Activated CD4-positive, alpha-beta T cell treated with anti-CD3 and anti-CD28 coated beads, Interleukin-10, Interleukin-2, amounts not matched to agents 100 ng/mL and 50 ng/mL, durations not matched to agents 16 hours and 8 hours (primary cell): Measurements from ENCODE around the gene ZNF141.
"Not testable (repeated sequence)": the region's sequence is repeated elsewhere in the genome, so short reads cannot be mapped to it uniquely, and the experiment has no call there.

Experiments
- DNase-seq: peaks from one replicate; pipeline ENCODE4 v3.0.0-alpha.2; 2020

ZNF141 gene

DNA sequence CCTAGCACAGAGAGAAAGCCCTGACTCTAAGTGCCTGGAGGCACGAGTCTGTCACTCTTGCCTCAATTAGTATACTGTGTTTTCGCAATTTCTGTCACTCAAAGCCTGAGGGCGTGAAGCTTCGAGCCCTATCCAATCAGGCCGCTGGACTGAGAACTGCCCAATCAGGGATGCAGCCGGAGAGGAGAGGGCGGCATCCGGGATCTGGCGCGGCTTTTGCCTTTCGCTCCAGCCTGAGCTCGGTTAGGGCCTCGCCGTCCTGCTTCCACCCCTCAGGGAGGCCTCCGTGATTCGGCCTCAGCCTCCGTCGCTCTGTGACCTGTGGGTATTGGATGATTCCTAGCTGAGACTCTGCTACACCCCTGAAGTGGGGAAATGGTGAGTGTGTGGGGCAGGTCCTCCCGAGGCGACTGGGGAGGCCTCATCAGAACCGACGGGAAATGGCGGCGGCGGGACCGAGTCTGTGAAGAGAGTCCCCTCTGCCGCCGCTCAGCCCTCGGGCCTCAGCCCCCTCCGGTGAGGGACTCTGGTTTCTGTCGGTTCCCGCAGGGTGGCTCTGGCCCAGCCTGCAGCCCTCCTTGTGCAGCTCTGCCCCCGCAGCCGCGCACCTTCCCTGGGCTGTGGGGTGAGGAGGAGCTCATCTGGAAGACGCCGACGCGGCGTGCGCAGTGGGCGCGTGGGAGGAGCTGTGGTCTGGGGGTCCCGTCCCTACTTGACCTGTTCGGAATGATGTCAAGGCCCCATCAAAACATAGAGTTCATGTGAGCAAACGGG, 48.5 kb downstream of the ZNF141 start:
- DNase-seq = no peak

DNA sequence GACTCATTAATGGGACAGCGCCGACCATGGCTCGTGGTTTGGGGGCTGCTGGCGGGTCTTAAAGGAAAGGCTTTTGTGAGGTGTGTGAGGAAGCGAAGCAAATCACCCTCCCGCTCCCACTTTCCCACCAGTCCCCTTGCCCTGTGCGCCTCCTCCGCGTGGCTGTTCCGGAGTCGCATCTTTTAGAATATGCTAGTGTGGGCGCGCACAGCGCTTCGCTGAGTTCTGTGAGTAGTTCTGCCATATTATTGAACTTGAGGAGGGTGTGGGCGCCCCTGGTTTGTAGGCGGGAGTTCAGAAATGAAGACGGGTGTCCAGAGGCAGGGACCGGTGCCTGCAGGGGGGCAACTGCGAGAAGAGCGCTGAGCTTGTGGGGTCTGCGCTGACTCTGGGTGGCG, 49.1 kb downstream of the ZNF141 start:
- no peak for DNase-seq

DNA sequence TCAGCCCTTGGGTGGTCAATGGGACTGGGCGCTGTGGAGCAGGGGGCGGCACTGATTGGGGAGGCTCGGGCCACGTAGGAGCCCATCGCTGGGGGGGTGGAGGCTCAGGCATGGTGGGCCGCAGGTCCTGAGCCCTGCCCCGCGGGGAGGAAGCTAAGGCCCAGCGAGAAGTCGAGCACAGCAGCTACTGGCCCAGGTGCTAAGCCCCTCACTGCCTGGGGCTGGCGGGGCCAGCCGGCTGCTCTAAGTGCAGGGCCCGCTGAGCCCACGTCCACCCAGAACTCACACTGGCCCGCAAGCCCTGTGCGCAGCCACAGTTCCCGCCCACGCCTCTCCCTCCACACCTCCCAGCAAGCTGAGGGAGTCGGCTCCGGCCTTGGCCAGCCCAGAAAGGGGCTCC, 66.4 kb downstream of the ZNF141 start:
- no peak for DNase-seq

DNA sequence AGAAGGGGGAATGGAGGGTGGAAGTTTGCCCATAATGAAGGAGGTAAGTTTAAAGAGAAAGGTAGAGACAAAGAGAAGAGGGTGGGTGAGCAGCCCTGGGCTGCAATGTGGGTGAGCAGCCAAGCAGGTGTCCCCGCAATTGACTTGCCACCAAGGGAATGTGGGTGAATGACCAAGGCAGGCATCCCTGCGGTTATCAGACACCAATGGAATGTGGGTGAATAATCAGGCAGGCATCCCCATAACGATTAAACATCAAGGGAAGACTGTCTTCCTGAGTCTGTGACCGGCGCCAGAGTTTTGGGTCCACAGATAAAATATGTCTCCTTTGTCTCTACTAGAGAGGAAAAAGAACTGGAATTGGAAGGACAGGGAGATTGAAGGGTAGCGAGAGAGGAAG, 70.7 kb downstream of the ZNF141 start:
- DNase-seq = not testable (repeated sequence)

DNA sequence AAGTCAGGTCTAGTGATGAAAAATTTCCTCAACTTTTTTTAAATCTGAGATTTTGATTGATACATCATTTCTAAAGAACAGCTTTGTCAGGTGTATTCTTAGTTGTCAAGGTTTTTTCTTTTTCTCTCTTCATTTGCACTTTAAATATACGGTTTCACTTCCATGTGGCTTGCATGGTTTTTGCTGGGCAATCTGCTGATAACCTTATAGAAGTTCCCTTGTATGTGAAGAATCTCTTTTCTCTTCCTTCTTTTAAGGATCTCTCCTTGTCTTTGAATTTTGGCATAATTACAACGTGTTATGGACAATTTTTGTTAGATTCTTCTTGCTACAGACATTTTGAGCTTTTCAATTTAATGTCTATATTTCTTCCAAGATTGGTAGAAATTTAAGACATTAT, 85.0 kb downstream of the ZNF141 start:
- no peak for DNase-seq
